Suppressor macrophage treated with lipopolysaccharide for 1 hour (primary cell): ENCODE results near the gene AADACL4.
"Not testable (repeated sequence)": the region's sequence is repeated elsewhere in the genome, so short reads cannot be mapped to it uniquely, and the experiment has no call there.

Experiments used
- DNase-seq, 3 donors: peaks; one replicate each; pipeline ENCODE4 v3.0.0-alpha.2; 2020 to 2022

AADACL4 gene

DNA sequence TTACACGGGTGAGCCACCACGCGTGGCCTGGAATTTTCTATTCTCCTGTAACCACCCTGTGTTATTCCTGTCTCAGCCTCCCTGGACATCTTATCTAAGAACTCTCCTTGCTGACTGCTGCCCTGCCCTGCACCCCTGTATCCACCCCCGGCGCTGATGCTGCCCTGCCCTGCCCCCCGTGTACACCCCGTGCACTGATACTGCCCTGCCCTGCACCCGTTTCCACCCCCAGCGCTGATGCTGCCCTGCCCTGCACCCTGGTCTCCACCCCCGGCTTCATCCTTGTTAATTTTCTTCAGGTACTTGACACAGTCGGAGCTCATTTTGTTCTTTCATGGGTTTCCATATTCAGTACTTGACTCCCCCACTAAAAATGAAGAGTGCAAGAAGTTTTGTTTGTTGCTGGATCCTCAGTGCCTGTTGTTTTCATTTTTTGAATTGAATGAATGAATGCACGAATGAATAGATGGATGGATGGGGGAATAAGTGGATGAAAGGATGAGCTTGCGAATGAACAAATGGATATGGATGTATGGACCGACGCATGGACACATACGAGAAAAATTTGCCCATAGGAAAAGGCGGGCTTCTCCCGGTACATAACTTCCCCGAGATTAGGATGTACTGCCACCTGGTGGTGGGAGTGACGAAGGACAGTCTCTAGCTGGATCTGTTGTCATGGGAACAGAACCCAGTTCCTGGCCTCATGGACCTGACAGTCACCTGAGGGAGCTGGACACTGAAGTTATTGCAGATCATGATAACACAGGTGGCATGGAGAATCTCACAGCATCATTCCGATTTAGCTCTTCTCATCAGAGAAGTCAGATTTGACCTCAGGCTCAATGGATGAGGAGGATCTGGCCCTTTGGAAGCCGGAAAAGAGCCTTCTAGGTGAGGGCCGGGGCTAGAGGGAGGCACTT lies 14.9 kb downstream of the AADACL4 start:
- peak; percentile 84 to 90 (median 87) for DNase-seq

DNA sequence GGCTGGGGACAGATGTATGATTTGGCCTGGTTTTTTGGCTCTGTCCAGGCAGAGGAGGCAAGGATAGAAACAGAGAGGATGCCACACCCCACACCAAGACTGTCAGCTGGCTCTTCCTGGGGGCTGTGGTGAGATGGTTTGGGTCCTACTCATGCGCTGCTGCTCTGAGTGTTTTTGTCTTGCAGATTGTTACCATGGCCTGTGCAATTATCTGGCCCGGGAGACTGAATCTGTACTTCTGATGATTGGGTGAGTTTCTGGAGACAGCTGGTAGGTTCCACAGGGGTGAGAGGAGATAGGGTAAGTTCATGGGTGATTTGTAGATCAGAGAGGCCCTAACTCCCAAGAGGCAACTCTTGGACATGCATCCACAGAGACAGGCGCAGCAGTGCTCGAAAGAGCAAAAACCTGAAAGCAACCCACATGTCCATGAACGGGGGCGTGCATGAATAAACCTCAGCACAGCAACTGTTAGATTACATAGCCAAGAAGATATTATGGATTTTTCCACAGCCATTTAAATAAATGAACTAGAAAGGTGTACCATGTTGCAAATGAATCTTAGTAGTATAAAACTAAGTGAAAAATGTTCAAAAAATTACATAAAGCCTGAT lies 17.8 kb downstream of the AADACL4 start:
- no peak for DNase-seq

- DNase-seq, result no peak
These were observed 18.7 kb downstream of the AADACL4 start for GRCh38 chr1:12662556-12662955.

GRCh38 chr1:12665511-12665910 lies 21.6 kb downstream of the AADACL4 start:
- no peak for DNase-seq

DNA sequence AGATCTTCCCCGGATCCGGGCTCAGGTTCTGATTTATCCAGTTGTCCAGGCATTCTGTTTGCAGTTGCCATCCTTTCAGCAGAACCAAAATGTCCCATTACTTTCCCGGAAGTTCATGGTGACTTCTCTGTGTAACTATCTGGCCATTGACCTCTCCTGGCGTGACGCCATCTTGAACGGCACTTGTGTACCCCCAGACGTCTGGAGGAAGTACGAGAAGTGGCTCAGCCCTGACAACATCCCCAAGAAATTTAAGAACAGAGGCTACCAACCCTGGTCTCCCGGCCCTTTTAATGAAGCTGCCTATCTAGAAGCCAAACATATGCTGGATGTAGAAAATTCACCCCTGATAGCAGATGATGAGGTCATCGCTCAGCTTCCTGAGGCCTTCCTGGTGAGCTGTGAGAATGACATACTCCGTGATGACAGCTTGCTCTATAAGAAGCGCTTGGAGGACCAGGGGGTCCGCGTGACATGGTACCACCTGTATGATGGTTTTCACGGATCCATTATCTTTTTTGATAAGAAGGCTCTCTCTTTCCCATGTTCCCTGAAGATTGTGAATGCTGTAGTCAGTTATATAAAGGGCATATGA lies 22.4 kb downstream of the AADACL4 start:
- no peak for DNase-seq

GRCh38 chr1:12669529-12670068 lies 25.7 kb downstream of the AADACL4 start:
- no peak for DNase-seq

GRCh38 chr1:12674358-12674757 lies 30.5 kb downstream of the AADACL4 start:
- DNase-seq, result no peak

- not testable (repeated sequence) for DNase-seq
These were observed 32.2 kb downstream of the AADACL4 start for GRCh38 chr1:12676122-12676521.

DNA sequence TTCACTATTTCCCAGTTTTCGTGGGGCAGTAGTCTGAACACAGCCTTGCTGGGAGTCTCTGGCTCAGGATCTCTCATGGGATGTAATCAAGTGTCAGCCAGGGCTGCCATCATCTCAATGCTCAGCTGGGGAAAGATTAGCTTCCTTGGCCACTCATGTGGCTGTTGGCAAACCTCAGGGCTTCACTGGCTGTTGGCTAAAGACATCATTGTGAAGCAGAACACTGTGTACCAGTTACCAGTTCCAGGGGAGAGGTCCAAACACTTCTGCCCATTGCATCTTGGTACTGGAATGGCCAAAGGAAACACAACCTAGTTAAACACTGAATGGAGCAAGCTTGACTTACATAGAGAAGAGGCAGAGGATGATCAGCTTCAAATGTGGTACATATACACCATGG lies 33.7 kb downstream of the AADACL4 start:
- no peak for DNase-seq

DNA sequence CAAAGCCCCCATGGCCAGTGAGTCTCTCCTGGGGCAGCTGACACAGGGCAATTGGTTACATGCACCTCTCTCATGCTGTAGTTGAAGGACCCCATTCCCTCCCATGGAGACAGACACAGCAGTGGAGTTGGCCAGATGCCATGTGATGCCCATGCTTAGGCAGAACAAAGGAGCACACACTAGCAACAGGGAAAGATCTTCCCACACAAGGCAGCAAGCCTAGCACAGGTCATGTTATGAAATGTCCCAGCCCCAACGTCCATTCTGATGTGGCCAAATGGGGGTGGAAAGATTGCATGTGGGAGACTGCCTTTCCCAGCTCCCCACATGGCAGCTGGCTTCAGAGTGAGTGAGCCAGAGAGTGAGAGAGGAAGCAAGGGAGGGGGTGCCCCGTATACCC lies 34.5 kb downstream of the AADACL4 start:
- DNase-seq, result no peak

GRCh38 chr1:12678820-12679219 lies 34.9 kb downstream of the AADACL4 start:
- DNase-seq, result no peak

DNA sequence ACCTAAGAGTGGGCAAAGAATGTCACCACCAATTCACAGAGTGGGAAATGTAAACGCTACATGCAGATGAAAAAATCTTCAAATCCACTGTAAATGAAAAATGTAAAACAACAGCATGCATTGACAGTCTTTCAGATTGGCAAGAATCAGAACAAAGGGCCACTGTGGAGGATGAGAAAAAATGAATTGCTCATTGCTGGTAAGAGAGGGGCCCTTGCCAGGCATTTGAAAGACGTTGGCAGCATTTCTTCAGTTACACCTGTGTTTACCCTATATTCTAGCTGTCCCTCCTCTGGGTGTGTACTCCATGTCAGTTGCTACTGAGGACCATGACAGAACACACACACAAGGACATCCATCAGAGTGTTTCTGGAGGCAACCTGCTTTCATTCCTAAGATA lies 46.3 kb downstream of the AADACL4 start:
- no peak for DNase-seq

DNA sequence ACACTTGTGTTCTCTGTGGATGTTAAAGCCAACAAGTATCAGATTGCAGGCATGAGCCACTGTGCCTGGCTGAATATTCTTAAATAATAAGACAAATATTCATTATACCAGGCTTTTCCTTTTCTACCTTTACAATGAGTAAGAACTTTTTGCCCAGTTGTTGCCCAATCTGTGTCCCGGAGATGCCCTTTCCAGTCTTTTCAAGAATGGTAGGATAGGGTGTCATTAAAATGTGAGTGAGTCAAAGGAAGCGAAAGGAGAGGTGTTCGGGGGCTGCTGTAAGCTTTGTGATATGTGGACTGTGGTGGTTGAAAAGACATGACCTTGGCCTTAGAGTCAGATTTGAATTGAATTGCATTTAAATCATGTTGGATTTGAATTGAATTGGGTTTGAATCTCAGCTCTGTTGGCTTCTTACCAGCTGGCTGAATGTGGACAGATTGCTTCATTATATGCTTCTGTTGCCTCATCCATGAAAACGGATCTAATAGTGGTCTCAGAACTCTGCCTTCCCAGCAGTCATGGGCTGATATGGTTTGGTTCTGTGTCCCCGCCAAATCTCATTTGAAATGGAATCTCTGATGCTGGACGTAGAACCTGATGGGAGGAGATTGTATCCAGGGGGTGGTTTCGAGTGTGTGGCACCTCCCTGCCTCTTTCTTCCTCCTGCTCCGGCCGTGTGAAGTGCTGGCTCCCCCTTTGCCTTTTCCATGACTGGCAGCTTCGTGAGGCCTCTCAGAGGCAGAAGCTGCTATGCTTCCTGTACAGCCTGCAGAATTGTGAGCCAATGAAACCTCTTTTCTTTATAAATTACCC lies 49.3 kb downstream of the AADACL4 start:
- DNase-seq, result no peak

GRCh38 chr1:12696658-12697057 lies 52.8 kb downstream of the AADACL4 start:
- no peak for DNase-seq

DNA sequence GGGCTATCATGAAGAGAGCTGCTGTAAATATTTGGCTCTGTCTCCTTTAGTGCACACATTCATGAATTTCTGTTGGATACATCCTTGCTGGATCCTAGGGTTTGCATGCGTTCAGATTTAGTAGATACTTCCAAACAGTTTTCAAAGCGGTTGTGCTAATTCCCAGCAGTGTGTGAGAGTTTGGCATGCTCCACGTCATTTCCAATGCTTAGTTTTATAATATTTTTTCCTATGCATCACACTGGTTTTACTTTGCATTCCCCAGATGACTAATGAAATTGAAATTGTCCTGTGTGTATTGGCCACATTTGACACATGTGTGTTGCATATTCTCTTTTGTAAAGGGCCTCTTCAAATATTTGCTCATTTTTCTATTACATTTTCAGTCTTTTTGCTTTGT lies 53.5 kb downstream of the AADACL4 start:
- DNase-seq, result no peak

- no peak for DNase-seq
These were observed 60.1 kb downstream of the AADACL4 start for GRCh38 chr1:12703821-12704451.

DNA sequence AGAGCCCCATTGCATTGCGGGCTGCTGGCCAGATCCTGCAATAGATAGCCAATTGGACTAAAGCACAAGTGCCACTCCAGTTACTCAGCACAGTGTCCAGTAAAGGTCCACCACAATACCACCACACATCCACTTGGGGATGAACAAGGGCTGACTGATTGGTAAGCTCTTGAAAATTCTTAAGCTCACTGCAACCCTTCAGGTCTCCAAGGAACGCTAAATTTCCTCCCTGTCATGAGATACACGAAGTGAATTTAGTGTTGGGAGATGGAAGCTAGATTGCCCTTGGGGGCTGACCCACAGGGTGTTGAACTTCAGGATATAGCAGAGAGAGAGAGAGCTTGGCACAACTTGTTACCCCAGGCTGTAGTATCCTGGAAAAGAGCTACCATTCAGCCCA lies 62.2 kb downstream of the AADACL4 start:
- no peak for DNase-seq

- no peak for DNase-seq
These were observed 64.7 kb downstream of the AADACL4 start for GRCh38 chr1:12708396-12709090.

- no peak for DNase-seq
These were observed 65.2 kb downstream of the AADACL4 start for GRCh38 chr1:12709091-12709491.

- DNase-seq, result no peak
These were observed 65.8 kb downstream of the AADACL4 start for GRCh38 chr1:12709696-12710095.

GRCh38 chr1:12711536-12711935 lies 67.7 kb downstream of the AADACL4 start:
- no peak for DNase-seq

DNA sequence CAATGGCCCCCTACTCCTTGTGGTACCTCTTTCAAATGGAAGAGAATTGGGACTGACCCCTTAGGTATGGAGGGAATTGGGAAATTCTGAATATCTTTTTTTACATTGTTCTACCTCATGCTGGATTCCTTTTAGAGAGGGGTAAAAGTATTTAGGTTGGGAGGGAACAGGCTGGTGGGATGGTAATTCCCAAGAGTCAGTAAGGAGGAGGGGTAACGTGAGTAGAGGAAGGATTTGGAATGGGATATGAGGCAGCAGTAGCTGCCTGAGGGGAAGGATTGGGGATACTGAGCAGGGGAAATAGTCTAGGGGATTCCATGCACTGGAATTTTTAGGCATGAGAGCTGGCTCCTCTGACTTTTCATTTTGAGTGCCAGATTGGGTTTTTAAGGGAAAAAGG lies 68.2 kb downstream of the AADACL4 start:
- no peak for DNase-seq
